Keratinocyte (primary cell): Measurements from ENCODE around the gene NELL1. TPM values are rescaled to one million over a fixed set of nuclear protein-coding genes. Genes with fewer than 3 reads are reported as not detected.

Experiments
- DNase-seq: peaks from one replicate; pipeline ENCODE4 v3.0.0-alpha.2; 2011; ENCODE audit warnings: low read depth, missing footprints, low spot score
- FAIRE-seq: peaks from 2 replicates; lab custom pipeline; 2011; peaks lifted over from hg19 to GRCh38; lab: Jason Lieb, UNC
- H2AFZ ChIP-seq: 2 replicates; pipeline ENCODE4 v1.6.0; 2012; ENCODE audit warnings: low read length, control low read depth, inconsistent platforms; ENCODE audit not compliant: control insufficient read depth
- H3K27ac ChIP-seq: 2 replicates; pipeline ENCODE4 v1.5.1; 2011; ENCODE audit warnings: low read length; ENCODE audit not compliant: control insufficient read depth, insufficient read depth
- H3K27me3 ChIP-seq: 3 replicates; pipeline ENCODE4 v1.6.0; 2011; ENCODE audit warnings: low read length; ENCODE audit not compliant: control insufficient read depth, insufficient read depth; ENCODE audit errors: extremely low read depth
- H3K36me3 ChIP-seq, 2 experiments: 2 replicates in 1 of 2; 3 replicates in 1 of 2; pipeline ENCODE4 v1.5.1; 2011; ENCODE audit warnings: low read length in 2 of 2, mild to moderate bottlenecking in 1 of 2; ENCODE audit not compliant: control insufficient read depth in 2 of 2, insufficient read depth in 2 of 2; ENCODE audit errors: extremely low read depth in 1 of 2
- H3K4me1 ChIP-seq: 3 replicates; pipeline ENCODE4 v1.5.1; 2011; ENCODE audit warnings: low read length; ENCODE audit not compliant: control insufficient read depth, insufficient read depth; ENCODE audit errors: extremely low read depth
- H3K4me2 ChIP-seq: 3 replicates; pipeline ENCODE4 v1.6.0; 2011; ENCODE audit warnings: low read depth, low read length; ENCODE audit not compliant: control insufficient read depth, insufficient read depth; ENCODE audit errors: extremely low read depth
- H3K4me3 ChIP-seq, 3 experiments: fragments of 200-600 bp in 1 of 3; sonication (generic) in 1 of 3; 2 replicates in 2 of 3; 3 replicates in 1 of 3; pipeline ENCODE4 v1.5.1; 2011 to 2016; ENCODE audit warnings: low read length in 3 of 3, mild to moderate bottlenecking in 3 of 3, control low read depth in 2 of 3, inconsistent platforms in 1 of 3, low read depth in 1 of 3, mixed read lengths in 1 of 3, mixed run types in 1 of 3, moderate library complexity in 1 of 3; ENCODE audit not compliant: control insufficient read depth in 2 of 3, insufficient read depth in 2 of 3; ENCODE audit errors: extremely low read depth in 1 of 3
- H3K79me2 ChIP-seq: 2 replicates; pipeline ENCODE4 v1.6.0; 2012; ENCODE audit warnings: low read length; ENCODE audit not compliant: control insufficient read depth, insufficient read depth
- H3K9ac ChIP-seq: 3 replicates; pipeline ENCODE4 v1.6.0; 2011; ENCODE audit warnings: low read length; ENCODE audit not compliant: control insufficient read depth, insufficient read depth; ENCODE audit errors: extremely low read depth
- H3K9me1 ChIP-seq: 3 replicates; pipeline ENCODE4 v1.6.0; 2011; ENCODE audit warnings: low read length; ENCODE audit not compliant: control insufficient read depth, insufficient read depth; ENCODE audit errors: extremely low read depth
- H3K9me3 ChIP-seq: 2 replicates; pipeline ENCODE4 v1.5.1; 2012; ENCODE audit warnings: low read depth, low read length; ENCODE audit not compliant: control insufficient read depth
- H4K20me1 ChIP-seq: 3 replicates; pipeline ENCODE4 v1.6.0; 2011; ENCODE audit warnings: low read length; ENCODE audit not compliant: control insufficient read depth, insufficient read depth; ENCODE audit errors: extremely low read depth
- EZH2 ChIP-seq: IDR thresholded peaks from one replicate; pipeline ENCODE4 v1.6.1; 2012; ENCODE audit warnings: inconsistent platforms, mild to moderate bottlenecking, low read length, moderate library complexity
- dilution Hi-C: fragments of 300-500 bp; cut with MboI; formaldehyde crosslinking; loops from one replicate; pipeline ENCODE4 v1.7.0; 2020; ENCODE audit warnings: low sequenced_read_pairs; ENCODE audit not compliant: extremely low pct_ligation_motif_present
- polyA plus RNA-seq, 5 experiments: library from polyadenylated mRNA; depleted of rRNA in 3 of 5; stranded (reverse) in 3 of 5; stranded (forward) in 1 of 5; unstranded in 1 of 5; fragments of >200 nt; gene quantifications; 1 replicate in 1 of 5; 2 replicates in 3 of 5; 3 replicates in 1 of 5; pipeline versions ENCODE4 v1.2.1 to v1.2.3, GENCODE V29; 2011 to 2012; ENCODE audit warnings: missing spikeins in 2 of 5, low read depth in 1 of 5, low replicate concordance in 1 of 5
- TF ChIP-seq, protein P1 (sequence below), 3 experiments: IDR thresholded peaks in 1 of 3; conservative IDR thresholded peaks in 1 of 3; optimal IDR thresholded peaks in 1 of 3; 2 replicates in 2 of 3; 3 replicates in 1 of 3; pipeline versions ENCODE3 to v1.5.1; 2011; ENCODE audit warnings: low read length in 3 of 3, mild to moderate bottlenecking in 3 of 3, moderate library complexity in 2 of 3, control low read depth in 1 of 3, inconsistent platforms in 1 of 3; ENCODE audit not compliant: insufficient read depth in 2 of 3; ENCODE audit errors: extremely low read depth in 1 of 3

NELL1 gene
- polyA plus RNA-seq, 1 donor (not counting 4 experiments of a cell fraction or from before 2014, with no cell fraction given), result not detected

DNA sequence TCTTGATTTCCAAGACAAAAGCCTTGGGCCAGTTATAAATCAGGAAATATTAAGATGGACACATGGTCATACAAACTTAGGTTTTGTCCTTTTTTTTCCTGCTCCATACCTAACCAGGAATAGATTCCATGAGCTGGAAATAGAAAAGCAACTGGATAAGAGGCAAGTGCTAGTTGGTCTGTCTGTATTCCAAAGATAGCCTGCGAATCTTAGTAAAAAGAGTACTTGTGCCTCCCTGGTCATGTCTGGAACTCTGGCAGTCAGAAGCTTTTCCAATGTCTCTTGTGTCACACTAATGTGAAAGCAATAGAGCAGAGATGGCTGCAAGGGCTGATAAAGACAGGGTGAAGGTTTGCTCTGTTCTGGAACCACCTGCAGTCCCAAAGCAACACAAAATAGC, 933.3 kb downstream of the NELL1 start:
- DNase-seq (no peak), FAIRE-seq (no peak)
- no peak for TF ChIP-seq EZH2
- Histone ChIP-seq H3K4me2 (no peak overlapping the region), H3K9me3 (no peaks in the 10 kb centered on the region), H2AFZ (no peak overlapping the region), H3K27ac (no peak overlapping the region), H3K27me3 (no peaks in the 10 kb centered on the region), H3K36me3 (no peaks in the 10 kb centered on the region), H4K20me1 (no peaks in the 10 kb centered on the region), H3K9me1 (no peaks in the 10 kb centered on the region), H3K9ac (no peak overlapping the region), H3K4me1 (no peaks in the 10 kb centered on the region), H3K79me2 (no peaks in the 10 kb centered on the region), H3K4me3 (no peak overlapping the region)
- dilution Hi-C loops, result no loop called here

DNA sequence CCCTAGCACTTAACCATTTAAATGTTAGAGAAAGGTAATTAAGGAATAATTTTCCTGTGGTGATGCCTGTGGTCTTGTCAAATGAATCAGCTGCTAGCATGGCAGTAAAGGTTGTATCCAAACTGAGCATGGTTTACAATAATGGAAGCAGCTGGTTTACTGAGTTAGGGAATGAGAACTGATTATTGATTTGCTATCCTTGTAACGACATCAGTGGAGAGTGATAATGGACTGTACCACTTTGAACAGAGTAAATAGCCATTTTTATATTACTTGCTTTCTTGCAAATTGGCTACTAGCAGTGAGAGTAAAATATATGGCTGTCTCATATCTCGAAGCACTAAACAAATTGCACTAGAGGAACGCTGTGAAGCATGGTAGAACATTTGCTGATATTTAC, 934.5 kb downstream of the NELL1 start:
- Histone ChIP-seq H3K9ac (no peak overlapping the region), H3K27me3 (no peaks in the 10 kb centered on the region), H3K36me3 (no peaks in the 10 kb centered on the region), H3K27ac (no peak overlapping the region), H4K20me1 (no peaks in the 10 kb centered on the region), H3K4me1 (no peaks in the 10 kb centered on the region), H3K79me2 (no peaks in the 10 kb centered on the region), H3K9me1 (no peaks in the 10 kb centered on the region), H3K4me3 (no peak overlapping the region), H2AFZ (no peak overlapping the region), H3K9me3 (no peaks in the 10 kb centered on the region), H3K4me2 (no peak overlapping the region)
- TF ChIP-seq, protein P1, sequence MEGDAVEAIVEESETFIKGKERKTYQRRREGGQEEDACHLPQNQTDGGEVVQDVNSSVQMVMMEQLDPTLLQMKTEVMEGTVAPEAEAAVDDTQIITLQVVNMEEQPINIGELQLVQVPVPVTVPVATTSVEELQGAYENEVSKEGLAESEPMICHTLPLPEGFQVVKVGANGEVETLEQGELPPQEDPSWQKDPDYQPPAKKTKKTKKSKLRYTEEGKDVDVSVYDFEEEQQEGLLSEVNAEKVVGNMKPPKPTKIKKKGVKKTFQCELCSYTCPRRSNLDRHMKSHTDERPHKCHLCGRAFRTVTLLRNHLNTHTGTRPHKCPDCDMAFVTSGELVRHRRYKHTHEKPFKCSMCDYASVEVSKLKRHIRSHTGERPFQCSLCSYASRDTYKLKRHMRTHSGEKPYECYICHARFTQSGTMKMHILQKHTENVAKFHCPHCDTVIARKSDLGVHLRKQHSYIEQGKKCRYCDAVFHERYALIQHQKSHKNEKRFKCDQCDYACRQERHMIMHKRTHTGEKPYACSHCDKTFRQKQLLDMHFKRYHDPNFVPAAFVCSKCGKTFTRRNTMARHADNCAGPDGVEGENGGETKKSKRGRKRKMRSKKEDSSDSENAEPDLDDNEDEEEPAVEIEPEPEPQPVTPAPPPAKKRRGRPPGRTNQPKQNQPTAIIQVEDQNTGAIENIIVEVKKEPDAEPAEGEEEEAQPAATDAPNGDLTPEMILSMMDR (optimal IDR thresholded peaks at IDR 0.05 in 1 of 3, IDR thresholded peaks at IDR 0.05 in 1 of 3, conservative IDR thresholded peaks at IDR 0.05 in 1 of 3; ENCODE audit: extremely low read depth in 1 of 3, insufficient read depth in 2 of 3, low read length in 3 of 3), result no peak
- no peak for TF ChIP-seq EZH2
- dilution Hi-C loops, result no loop called here
- FAIRE-seq (no peak), DNase-seq (no peak)

DNA sequence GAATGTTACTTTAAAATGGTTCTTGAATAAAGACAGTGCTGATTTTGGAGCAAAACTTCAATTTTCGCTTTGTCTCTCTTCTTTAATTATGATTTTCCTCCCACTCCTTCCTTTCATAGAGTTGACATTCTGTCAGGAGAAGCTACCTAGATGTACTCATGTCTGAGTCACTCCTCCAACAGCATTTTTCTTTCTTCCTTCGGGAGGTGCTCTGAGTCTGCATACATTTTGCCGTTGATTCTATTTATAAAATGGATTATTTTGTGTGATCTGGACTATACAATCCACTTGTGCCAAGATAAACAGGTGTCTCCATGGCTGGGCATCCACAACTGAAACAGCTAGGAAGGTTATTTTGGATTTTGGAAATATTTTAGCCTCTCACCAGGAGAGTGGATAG, 935.2 kb downstream of the NELL1 start:
- Histone ChIP-seq H3K9me1 (no peaks in the 10 kb centered on the region), H3K27ac (no peak overlapping the region), H3K79me2 (no peaks in the 10 kb centered on the region), H3K4me2 (no peak overlapping the region), H3K9me3 (no peaks in the 10 kb centered on the region), H3K4me1 (no peaks in the 10 kb centered on the region), H3K36me3 (no peaks in the 10 kb centered on the region), H4K20me1 (no peaks in the 10 kb centered on the region), H3K9ac (no peak overlapping the region), H2AFZ (no peak overlapping the region), H3K27me3 (no peaks in the 10 kb centered on the region), H3K4me3 (no peak overlapping the region)
- dilution Hi-C loops, result no loop called here
- TF ChIP-seq EZH2, result no peak
- TF ChIP-seq, protein P1 (optimal IDR thresholded peaks at IDR 0.05 in 1 of 3, IDR thresholded peaks at IDR 0.05 in 1 of 3, conservative IDR thresholded peaks at IDR 0.05 in 1 of 3; ENCODE audit: extremely low read depth in 1 of 3, insufficient read depth in 2 of 3, low read length in 3 of 3), result no peak
- DNase-seq (no peak), FAIRE-seq (no peak)
